ENCODE results near the gene CBFA2T2. TPM values are rescaled to one million over a fixed set of nuclear protein-coding genes. Genes with fewer than 3 reads are reported as not detected.

Gene CBFA2T2
- total RNA-seq, 1 donor from 2014 or later: 15.7 TPM

- peak overlapping the region; percentile 66 for H3K4me3 ChIP-seq
- DNase-seq: no peak
- H3K9me3 ChIP-seq: no peaks in the 10 kb centered on the region
- no peak overlapping the region for H3K27ac ChIP-seq
- H3K27me3 ChIP-seq: no peaks in the 10 kb centered on the region
- ATAC-seq: no peak
- intact Hi-C loops (cut with DNase I): no loop called here
- TF ChIP-seq CTCF (IDR thresholded peaks at IDR 0.05): no peak
- H3K36me3 ChIP-seq: peaks cover 16% of the 10 kb centered on the region
- H3K4me1 ChIP-seq: peaks cover 29% of the 10 kb centered on the region
These were observed 182.7 kb downstream of the CBFA2T2 start for GRCh38 chr20:33672426-33673113.

- Histone ChIP-seq H3K27me3 (no peaks in the 10 kb centered on the region), H3K27ac (peak overlapping the region; percentile 81), H3K4me1 (peaks cover 28% of the 10 kb centered on the region), H3K36me3 (peaks cover 16% of the 10 kb centered on the region), H3K4me3 (peak overlapping the region; percentile 66), H3K9me3 (no peaks in the 10 kb centered on the region)
- no peak for TF ChIP-seq CTCF (IDR thresholded peaks at IDR 0.05)
- DNase-seq: no peak
- intact Hi-C loops (cut with DNase I): no loop called here
- ATAC-seq: no peak
These were observed 183.2 kb downstream of the CBFA2T2 start for GRCh38 chr20:33673114-33673409.

- no peak for TF ChIP-seq CTCF (IDR thresholded peaks at IDR 0.05)
- Histone ChIP-seq H3K4me1 (peaks cover 26% of the 10 kb centered on the region), H3K4me3 (peak overlapping the region; percentile 66), H3K27ac (peak overlapping the region; percentile 81), H3K27me3 (no peaks in the 10 kb centered on the region), H3K9me3 (no peaks in the 10 kb centered on the region), H3K36me3 (peaks cover 13% of the 10 kb centered on the region)
- intact Hi-C loops (cut with DNase I): no loop called here
- DNase-seq (no peak), ATAC-seq (peak; percentile 3)
These were observed 183.8 kb downstream of the CBFA2T2 start for GRCh38 chr20:33673410-33674293.

- H3K27me3 ChIP-seq: no peaks in the 10 kb centered on the region
- peak within 1 kb of the TSS; percentile 81 for H3K27ac ChIP-seq
- H3K9me3 ChIP-seq: no peaks in the 10 kb centered on the region
- peaks cover 26% of the 10 kb centered on the region for H3K4me1 ChIP-seq
- H3K36me3 ChIP-seq: peaks cover 7% of the 10 kb centered on the region
- peak within 1 kb of the TSS; percentile 66 for H3K4me3 ChIP-seq
- TF ChIP-seq CTCF (IDR thresholded peaks at IDR 0.05): no peak
- DNase-seq (peak; percentile 92), ATAC-seq (peak; percentile 92)
- intact Hi-C loops (cut with DNase I): no loop called here
These were observed 184.6 kb downstream of the CBFA2T2 start, which contains the start of gene NECAB3 for GRCh38 chr20:33674294-33675135. Gene NECAB3, minus strand, starts transcription at chr20:33674428. Its CDS starts 76 bp downstream, at chr20:33674352.

GRCh38 chr20:33675136-33675959 lies 185.5 kb downstream of the CBFA2T2 start:
- Histone ChIP-seq H3K9me3 (no peaks in the 10 kb centered on the region), H3K27me3 (no peaks in the 10 kb centered on the region), H3K4me3 (peak overlapping the region; percentile 66), H3K27ac (peak overlapping the region; percentile 80), H3K4me1 (peaks cover 26% of the 10 kb centered on the region), H3K36me3 (peaks cover 7% of the 10 kb centered on the region)
- intact Hi-C loops (cut with DNase I): no loop called here
- no peak for TF ChIP-seq CTCF (IDR thresholded peaks at IDR 0.05)
- no peak for DNase-seq
- no peak for ATAC-seq

Measured in upper lobe of right lung (tissue), 1 donor.